HepG2 (cell line): ENCODE data around the gene ALOX5. TPM values are rescaled to one million over a fixed set of nuclear protein-coding genes. Genes with fewer than 3 reads are reported as not detected.

Experiments
- CENPX ChIP-seq: sonication (generic); formaldehyde crosslinking; IDR thresholded peaks from 2 replicates; pipeline ENCODE4 v1.9.0; 2021; ENCODE audit warnings: mild to moderate bottlenecking, missing genetic modification reagents, moderate library complexity
- DR1 ChIP-seq: sonication (generic); formaldehyde crosslinking; IDR thresholded peaks from 2 replicates; pipeline ENCODE4 v1.8.0; 2021; ENCODE audit warnings: mild to moderate bottlenecking, missing genetic modification reagents, inconsistent platforms
- FOXK2 ChIP-seq: fragments of 450-650 bp; IDR thresholded peaks from 2 replicates; pipeline ENCODE4 v1.6.1; 2016
- GTF3A ChIP-seq: sonication (generic); formaldehyde crosslinking; conservative IDR thresholded peaks from 2 replicates; pipeline ENCODE4 v1.4.0; 2020; ENCODE audit warnings: mild to moderate bottlenecking, missing genetic modification reagents
- MIER3 ChIP-seq: IDR thresholded peaks from 2 replicates; pipeline ENCODE4 v1.6.1; 2016; ENCODE audit warnings: missing compliant biosample characterization, borderline replicate concordance
- NAIF1 ChIP-seq: sonication (generic); formaldehyde crosslinking; IDR thresholded peaks from 2 replicates; pipeline ENCODE4 v1.5.0; 2020; ENCODE audit warnings: mild to moderate bottlenecking, missing genetic modification reagents, borderline replicate concordance
- RFX3 ChIP-seq: IDR thresholded peaks from 2 replicates; pipeline ENCODE4 v1.6.1; 2016; ENCODE audit warnings: missing biosample characterization, missing genetic modification reagents
- RXRB ChIP-seq: IDR thresholded peaks from 2 replicates; pipeline ENCODE4 v1.6.1; 2016; ENCODE audit warnings: borderline replicate concordance, missing genetic modification reagents, missing compliant biosample characterization
- SNAPC2 ChIP-seq: sonication (generic); formaldehyde crosslinking; IDR thresholded peaks from 2 replicates; pipeline ENCODE4 v1.8.1; 2022; ENCODE audit warnings: mild to moderate bottlenecking, missing genetic modification reagents
- TRIM24 ChIP-seq: sonication (generic); formaldehyde crosslinking; IDR thresholded peaks from 2 replicates; pipeline ENCODE4 v1.8.0; 2022; ENCODE audit warnings: mild to moderate bottlenecking, missing genetic modification reagents
- ZMYM4 ChIP-seq: sonication (generic); formaldehyde crosslinking; IDR thresholded peaks from 2 replicates; pipeline ENCODE4 v1.8.1; 2023; ENCODE audit warnings: mild to moderate bottlenecking, missing genetic modification reagents
- ZNF33B ChIP-seq: sonication (generic); formaldehyde crosslinking; IDR thresholded peaks from 2 replicates; pipeline ENCODE4 v1.5.1; 2020; ENCODE audit warnings: mild to moderate bottlenecking, missing genetic modification reagents
- ZNF703 ChIP-seq: sonication (generic); formaldehyde crosslinking; IDR thresholded peaks from 2 replicates; pipeline ENCODE4 v1.5.1; 2020; ENCODE audit warnings: missing genetic modification reagents, mild to moderate bottlenecking, moderate library complexity, borderline replicate concordance
- polyA plus RNA-seq, 8 experiments: library from polyadenylated mRNA; depleted of rRNA in 3 of 8; stranded (reverse) in 7 of 8; unstranded in 1 of 8; fragments of >200 nt; fragmentation: Illumina TruSeq in 4 of 8; extraction: Trizol in 4 of 8; gene quantifications; 2 replicates each; pipeline versions ENCODE4 v1.2.1 to v1.2.3, GENCODE V29; 2011 to 2016; ENCODE audit warnings: low read depth in 4 of 8, missing spikeins in 1 of 8, mixed read lengths in 1 of 8; ENCODE audit not compliant: insufficient read depth in 1 of 8
- total RNA-seq, 5 experiments: library from RNA; depleted of rRNA; stranded (reverse); fragments of >200 nt; fragmentation: Illumina TruSeq; extraction: Trizol; gene quantifications; 2 replicates each; pipeline ENCODE4 v1.2.3, GENCODE V29; 2016; ENCODE audit warnings: low read depth in 1 of 5
- TF ChIP-seq, protein P1 (sequence below): IDR thresholded peaks from 2 replicates; pipeline ENCODE4 v1.6.1; 2012; ENCODE audit warnings: low read depth, low read length, improper control_type of control experiment
- TF ChIP-seq, protein P2 (sequence below): sonication (generic); formaldehyde crosslinking; IDR thresholded peaks from 2 replicates; pipeline ENCODE4 v1.4.0; 2020; ENCODE audit warnings: mild to moderate bottlenecking, missing genetic modification reagents
- TF ChIP-seq, protein P3 (sequence below), 2 experiments: fragments of 450-650 bp in 1 of 2; sonication (generic) in 1 of 2; formaldehyde crosslinking; IDR thresholded peaks; 2 replicates each; pipeline versions ENCODE4 v1.5.0 to v1.8.0; 2020 to 2022; ENCODE audit warnings: mild to moderate bottlenecking in 1 of 2, missing genetic modification reagents in 1 of 2
- TF ChIP-seq, protein P4 (sequence below): sonication (generic); formaldehyde crosslinking; IDR thresholded peaks from 2 replicates; pipeline ENCODE4 v1.9.0; 2021; ENCODE audit warnings: missing genetic modification reagents, mild to moderate bottlenecking, borderline replicate concordance
- TF ChIP-seq, protein P5 (sequence below): sonication (generic); formaldehyde crosslinking; IDR thresholded peaks from 2 replicates; pipeline ENCODE4 v1.5.1; 2020; ENCODE audit warnings: mild to moderate bottlenecking, missing genetic modification reagents, borderline replicate concordance
- TF ChIP-seq, protein P6 (sequence below): sonication (generic); formaldehyde crosslinking; conservative IDR thresholded peaks from 2 replicates; pipeline ENCODE4 v1.8.0; 2022; ENCODE audit warnings: mild to moderate bottlenecking, moderate library complexity, missing genetic modification reagents

The ALOX5 gene
- total and polyA plus RNA-seq, 2 of the 13 experiments (the other 11 are each of a cell fraction or from before 2014, with no cell fraction given), result 0.04 TPM; not detected in 1

DNA sequence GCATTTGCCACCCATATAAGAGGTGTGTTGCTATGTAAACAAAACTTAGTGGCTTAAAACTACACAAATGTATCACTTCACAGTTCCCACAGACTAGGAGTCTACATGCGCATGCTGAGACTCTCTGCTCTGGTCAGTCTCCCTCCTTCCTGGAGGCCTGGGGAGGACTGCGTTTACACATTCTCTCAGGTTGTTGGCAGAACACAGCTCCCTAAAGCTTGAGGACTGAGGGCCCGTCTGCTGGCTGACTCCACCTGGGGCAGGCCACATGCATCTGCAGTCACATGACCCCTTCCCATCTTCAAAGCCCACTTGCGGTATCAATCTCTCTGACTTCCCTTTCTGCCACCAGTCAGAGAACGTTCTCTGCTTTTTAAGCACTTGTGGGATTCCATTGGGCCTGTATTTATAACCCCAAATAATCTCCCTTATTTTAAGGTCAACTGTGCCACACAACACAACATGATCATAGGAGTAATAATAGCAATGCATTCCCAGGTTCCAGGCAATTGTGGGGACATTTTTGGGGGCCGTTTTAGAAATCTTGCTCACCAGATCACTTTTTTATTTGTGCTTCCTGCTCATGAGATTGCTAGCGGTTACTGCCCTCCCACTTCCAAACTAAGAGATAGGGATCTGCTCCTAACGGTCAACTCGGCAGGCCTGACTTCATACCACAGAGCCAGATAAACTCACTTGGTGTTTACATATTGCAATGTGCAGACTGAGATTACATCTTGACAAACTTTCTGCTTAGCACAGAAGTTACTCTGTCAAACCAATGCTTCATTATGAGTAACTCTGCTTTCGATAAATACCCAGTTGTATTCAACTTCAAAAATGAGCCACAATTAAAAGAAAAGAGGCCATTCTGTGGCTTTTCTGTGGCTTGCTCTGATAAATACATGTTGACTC, 96.3 kb downstream of the ALOX5 start (continued):
- TF ChIP-seq, protein P1, sequence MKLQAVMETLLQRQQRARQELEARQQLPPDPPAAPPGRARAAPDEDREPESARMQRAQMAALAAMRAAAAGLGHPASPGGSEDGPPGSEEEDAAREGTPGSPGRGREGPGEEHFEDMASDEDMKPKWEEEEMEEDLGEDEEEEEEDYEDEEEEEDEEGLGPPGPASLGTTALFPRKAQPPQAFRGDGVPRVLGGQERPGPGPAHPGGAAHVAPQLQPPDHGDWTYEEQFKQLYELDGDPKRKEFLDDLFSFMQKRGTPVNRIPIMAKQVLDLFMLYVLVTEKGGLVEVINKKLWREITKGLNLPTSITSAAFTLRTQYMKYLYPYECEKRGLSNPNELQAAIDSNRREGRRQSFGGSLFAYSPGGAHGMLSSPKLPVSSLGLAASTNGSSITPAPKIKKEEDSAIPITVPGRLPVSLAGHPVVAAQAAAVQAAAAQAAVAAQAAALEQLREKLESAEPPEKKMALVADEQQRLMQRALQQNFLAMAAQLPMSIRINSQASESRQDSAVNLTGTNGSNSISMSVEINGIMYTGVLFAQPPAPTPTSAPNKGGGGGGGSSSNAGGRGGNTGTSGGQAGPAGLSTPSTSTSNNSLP, result peak; percentile 84
- 0 out of 2 replicates have a peak, but pooled peaks have one; percentile 12 for TF ChIP-seq NAIF1 (CRISPR knock-in tag)
- TF ChIP-seq, protein P2, sequence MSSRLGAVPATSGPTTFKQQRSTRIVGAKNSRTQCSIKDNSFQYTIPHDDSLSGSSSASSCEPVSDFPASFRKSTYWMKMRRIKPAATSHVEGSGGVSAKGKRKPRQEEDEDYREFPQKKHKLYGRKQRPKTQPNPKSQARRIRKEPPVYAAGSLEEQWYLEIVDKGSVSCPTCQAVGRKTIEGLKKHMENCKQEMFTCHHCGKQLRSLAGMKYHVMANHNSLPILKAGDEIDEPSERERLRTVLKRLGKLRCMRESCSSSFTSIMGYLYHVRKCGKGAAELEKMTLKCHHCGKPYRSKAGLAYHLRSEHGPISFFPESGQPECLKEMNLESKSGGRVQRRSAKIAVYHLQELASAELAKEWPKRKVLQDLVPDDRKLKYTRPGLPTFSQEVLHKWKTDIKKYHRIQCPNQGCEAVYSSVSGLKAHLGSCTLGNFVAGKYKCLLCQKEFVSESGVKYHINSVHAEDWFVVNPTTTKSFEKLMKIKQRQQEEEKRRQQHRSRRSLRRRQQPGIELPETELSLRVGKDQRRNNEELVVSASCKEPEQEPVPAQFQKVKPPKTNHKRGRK (CRISPR knock-in tag), result no peak
- TF ChIP-seq, protein P3, sequence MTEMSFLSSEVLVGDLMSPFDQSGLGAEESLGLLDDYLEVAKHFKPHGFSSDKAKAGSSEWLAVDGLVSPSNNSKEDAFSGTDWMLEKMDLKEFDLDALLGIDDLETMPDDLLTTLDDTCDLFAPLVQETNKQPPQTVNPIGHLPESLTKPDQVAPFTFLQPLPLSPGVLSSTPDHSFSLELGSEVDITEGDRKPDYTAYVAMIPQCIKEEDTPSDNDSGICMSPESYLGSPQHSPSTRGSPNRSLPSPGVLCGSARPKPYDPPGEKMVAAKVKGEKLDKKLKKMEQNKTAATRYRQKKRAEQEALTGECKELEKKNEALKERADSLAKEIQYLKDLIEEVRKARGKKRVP (CRISPR knock-in tag; IDR thresholded peaks at IDR 0.05), result peak in 1 of 2 experiments; percentile 85; a peak in 2 of 4 replicates
- peak; percentile 65; the same call in 1 of the 2 replicates for TF ChIP-seq MIER3 (CRISPR knock-in tag)
- no peak for TF ChIP-seq ZNF703
- peak; percentile 62; the same call in 1 of the 2 replicates for TF ChIP-seq FOXK2
- TF ChIP-seq ZMYM4, result peak; percentile 59; the same call in 1 of the 2 replicates
- no peak for TF ChIP-seq TRIM24 (CRISPR knock-in tag)
- TF ChIP-seq, protein P4, sequence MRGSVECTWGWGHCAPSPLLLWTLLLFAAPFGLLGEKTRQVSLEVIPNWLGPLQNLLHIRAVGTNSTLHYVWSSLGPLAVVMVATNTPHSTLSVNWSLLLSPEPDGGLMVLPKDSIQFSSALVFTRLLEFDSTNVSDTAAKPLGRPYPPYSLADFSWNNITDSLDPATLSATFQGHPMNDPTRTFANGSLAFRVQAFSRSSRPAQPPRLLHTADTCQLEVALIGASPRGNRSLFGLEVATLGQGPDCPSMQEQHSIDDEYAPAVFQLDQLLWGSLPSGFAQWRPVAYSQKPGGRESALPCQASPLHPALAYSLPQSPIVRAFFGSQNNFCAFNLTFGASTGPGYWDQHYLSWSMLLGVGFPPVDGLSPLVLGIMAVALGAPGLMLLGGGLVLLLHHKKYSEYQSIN (CRISPR knock-in tag), result no peak
- TF ChIP-seq RXRB, result peak; percentile 35
- TF ChIP-seq, protein P5, sequence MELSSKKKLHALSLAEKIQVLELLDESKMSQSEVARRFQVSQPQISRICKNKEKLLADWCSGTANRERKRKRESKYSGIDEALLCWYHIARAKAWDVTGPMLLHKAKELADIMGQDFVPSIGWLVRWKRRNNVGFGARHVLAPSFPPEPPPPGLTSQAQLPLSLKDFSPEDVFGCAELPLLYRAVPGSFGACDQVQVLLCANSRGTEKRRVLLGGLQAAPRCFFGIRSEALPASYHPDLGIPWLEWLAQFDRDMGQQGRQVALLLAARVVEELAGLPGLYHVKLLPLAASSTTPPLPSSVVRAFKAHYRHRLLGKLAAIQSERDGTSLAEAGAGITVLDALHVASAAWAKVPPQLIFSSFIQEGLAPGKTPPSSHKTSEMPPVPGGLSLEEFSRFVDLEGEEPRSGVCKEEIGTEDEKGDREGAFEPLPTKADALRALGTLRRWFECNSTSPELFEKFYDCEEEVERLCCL (CRISPR knock-in tag), result no peak
- TF ChIP-seq ZNF33B (CRISPR knock-in tag), result no peak
- TF ChIP-seq RFX3, result no peak
- TF ChIP-seq CENPX (CRISPR knock-in tag), result no peak
- TF ChIP-seq DR1 (CRISPR knock-in tag), result no peak
- TF ChIP-seq SNAPC2 (CRISPR knock-in tag), result no peak
- TF ChIP-seq, protein P6, sequence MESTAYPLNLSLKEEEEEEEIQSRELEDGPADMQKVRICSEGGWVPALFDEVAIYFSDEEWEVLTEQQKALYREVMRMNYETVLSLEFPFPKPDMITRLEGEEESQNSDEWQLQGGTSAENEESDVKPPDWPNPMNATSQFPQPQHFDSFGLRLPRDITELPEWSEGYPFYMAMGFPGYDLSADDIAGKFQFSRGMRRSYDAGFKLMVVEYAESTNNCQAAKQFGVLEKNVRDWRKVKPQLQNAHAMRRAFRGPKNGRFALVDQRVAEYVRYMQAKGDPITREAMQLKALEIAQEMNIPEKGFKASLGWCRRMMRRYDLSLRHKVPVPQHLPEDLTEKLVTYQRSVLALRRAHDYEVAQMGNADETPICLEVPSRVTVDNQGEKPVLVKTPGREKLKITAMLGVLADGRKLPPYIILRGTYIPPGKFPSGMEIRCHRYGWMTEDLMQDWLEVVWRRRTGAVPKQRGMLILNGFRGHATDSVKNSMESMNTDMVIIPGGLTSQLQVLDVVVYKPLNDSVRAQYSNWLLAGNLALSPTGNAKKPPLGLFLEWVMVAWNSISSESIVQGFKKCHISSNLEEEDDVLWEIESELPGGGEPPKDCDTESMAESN (CRISPR knock-in tag), result no peak
- TF ChIP-seq GTF3A (CRISPR knock-in tag), result no peak
